ENCODE results near the gene RNF41. TPM values are rescaled to one million over a fixed set of nuclear protein-coding genes. Genes with fewer than 3 reads are reported as not detected.
A peak's percentile ranks its signal among the peaks of the same experiment; 100 is the strongest.

RNF41 gene
- total and polyA plus RNA-seq, 2 of the 13 experiments (the other 11 are each of a cell fraction or from before 2014, with no cell fraction given), result 27.1 to 39.4 TPM

GRCh38 chr12:56224102-56224701, 2.5 kb upstream of the RNF41 start, which contains the start of gene NABP2 (continued):
- peak; percentile 60 for TF ChIP-seq BHLHE40 (IDR thresholded peaks at IDR 0.05; ENCODE audit: low read length)
- no peak for TF ChIP-seq PAX8 (CRISPR knock-in tag; IDR thresholded peaks at IDR 0.05; ENCODE audit: borderline replicate concordance)
- TF ChIP-seq MYC (CRISPR knock-in tag; IDR thresholded peaks at IDR 0.05; ENCODE audit: borderline replicate concordance), result peak; percentile 70; the same call in 1 of the 2 replicates
- no peak for TF ChIP-seq ZNF768 (CRISPR knock-in tag; IDR thresholded peaks at IDR 0.05)
- TF ChIP-seq, protein P1, sequence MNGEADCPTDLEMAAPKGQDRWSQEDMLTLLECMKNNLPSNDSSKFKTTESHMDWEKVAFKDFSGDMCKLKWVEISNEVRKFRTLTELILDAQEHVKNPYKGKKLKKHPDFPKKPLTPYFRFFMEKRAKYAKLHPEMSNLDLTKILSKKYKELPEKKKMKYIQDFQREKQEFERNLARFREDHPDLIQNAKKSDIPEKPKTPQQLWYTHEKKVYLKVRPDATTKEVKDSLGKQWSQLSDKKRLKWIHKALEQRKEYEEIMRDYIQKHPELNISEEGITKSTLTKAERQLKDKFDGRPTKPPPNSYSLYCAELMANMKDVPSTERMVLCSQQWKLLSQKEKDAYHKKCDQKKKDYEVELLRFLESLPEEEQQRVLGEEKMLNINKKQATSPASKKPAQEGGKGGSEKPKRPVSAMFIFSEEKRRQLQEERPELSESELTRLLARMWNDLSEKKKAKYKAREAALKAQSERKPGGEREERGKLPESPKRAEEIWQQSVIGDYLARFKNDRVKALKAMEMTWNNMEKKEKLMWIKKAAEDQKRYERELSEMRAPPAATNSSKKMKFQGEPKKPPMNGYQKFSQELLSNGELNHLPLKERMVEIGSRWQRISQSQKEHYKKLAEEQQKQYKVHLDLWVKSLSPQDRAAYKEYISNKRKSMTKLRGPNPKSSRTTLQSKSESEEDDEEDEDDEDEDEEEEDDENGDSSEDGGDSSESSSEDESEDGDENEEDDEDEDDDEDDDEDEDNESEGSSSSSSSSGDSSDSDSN (CRISPR knock-in tag; IDR thresholded peaks at IDR 0.05), result peak; percentile 46
- TF ChIP-seq, protein P2, sequence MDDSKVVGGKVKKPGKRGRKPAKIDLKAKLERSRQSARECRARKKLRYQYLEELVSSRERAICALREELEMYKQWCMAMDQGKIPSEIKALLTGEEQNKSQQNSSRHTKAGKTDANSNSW (CRISPR knock-in tag; IDR thresholded peaks at IDR 0.05; ENCODE audit: borderline replicate concordance), result no peak
- peak; percentile 91 for TF ChIP-seq RFXAP (CRISPR knock-in tag; IDR thresholded peaks at IDR 0.05; ENCODE audit: borderline replicate concordance)
- TF ChIP-seq ZNF607 (CRISPR knock-in tag; IDR thresholded peaks at IDR 0.05; ENCODE audit: borderline replicate concordance), result 0 out of 2 replicates have a peak, but pooled peaks have one; percentile 55
- TF ChIP-seq NFYC (CRISPR knock-in tag; IDR thresholded peaks at IDR 0.05), result peak; percentile 96
- TF ChIP-seq PATZ1 (CRISPR knock-in tag; IDR thresholded peaks at IDR 0.05), result peak; percentile 77
- peak; percentile 74 for TF ChIP-seq SKI (IDR thresholded peaks at IDR 0.05; ENCODE audit: partially characterized antibody)
- 0 out of 2 replicates have a peak, but pooled peaks have one; percentile 65 for TF ChIP-seq ZNF180 (CRISPR knock-in tag; IDR thresholded peaks at IDR 0.05; ENCODE audit: borderline replicate concordance, low read depth)
- TF ChIP-seq KMT2B (CRISPR knock-in tag; IDR thresholded peaks at IDR 0.05), result peak; percentile 78
- TF ChIP-seq ZNF589 (CRISPR knock-in tag; conservative IDR thresholded peaks at IDR 0.05), result no peak
- TF ChIP-seq ZNF672 (CRISPR knock-in tag; IDR thresholded peaks at IDR 0.05), result no peak
- no peak for TF ChIP-seq CENPT (CRISPR knock-in tag; IDR thresholded peaks at IDR 0.05; ENCODE audit: low read depth)
- TF ChIP-seq MYNN (CRISPR knock-in tag; IDR thresholded peaks at IDR 0.05; ENCODE audit: low read depth), result no peak
- peak; percentile 85 for TF ChIP-seq HNRNPLL (IDR thresholded peaks at IDR 0.05; ENCODE audit: low read depth, low read length, poor library complexity, severe bottlenecking)
- TF ChIP-seq ZBTB2 (CRISPR knock-in tag; IDR thresholded peaks at IDR 0.05; ENCODE audit: low read depth), result 0 out of 2 replicates have a peak, but pooled peaks have one; percentile 42
- TF ChIP-seq ISL2 (CRISPR knock-in tag; IDR thresholded peaks at IDR 0.05), result 0 out of 2 replicates have a peak, but pooled peaks have one; percentile 10
- TF ChIP-seq ZBTB20 (CRISPR knock-in tag; IDR thresholded peaks at IDR 0.05; ENCODE audit: borderline replicate concordance, low read depth), result no peak
- no peak for TF ChIP-seq ZNF737 (CRISPR knock-in tag; IDR thresholded peaks at IDR 0.05; ENCODE audit: borderline replicate concordance)
- 0 out of 2 replicates have a peak, but pooled peaks have one; percentile 11 for TF ChIP-seq ZNF766 (CRISPR knock-in tag; IDR thresholded peaks at IDR 0.05; ENCODE audit: borderline replicate concordance)
- TF ChIP-seq ZNF660 (CRISPR knock-in tag; IDR thresholded peaks at IDR 0.05; ENCODE audit: borderline replicate concordance, low read depth), result no peak

Measured in HepG2 (cell line).